ENCODE results near the gene DNAAF1.
"Not testable (repeated sequence)": the region's sequence is repeated elsewhere in the genome, so short reads cannot be mapped to it uniquely, and the experiment has no call there.

Gene DNAAF1

DNA sequence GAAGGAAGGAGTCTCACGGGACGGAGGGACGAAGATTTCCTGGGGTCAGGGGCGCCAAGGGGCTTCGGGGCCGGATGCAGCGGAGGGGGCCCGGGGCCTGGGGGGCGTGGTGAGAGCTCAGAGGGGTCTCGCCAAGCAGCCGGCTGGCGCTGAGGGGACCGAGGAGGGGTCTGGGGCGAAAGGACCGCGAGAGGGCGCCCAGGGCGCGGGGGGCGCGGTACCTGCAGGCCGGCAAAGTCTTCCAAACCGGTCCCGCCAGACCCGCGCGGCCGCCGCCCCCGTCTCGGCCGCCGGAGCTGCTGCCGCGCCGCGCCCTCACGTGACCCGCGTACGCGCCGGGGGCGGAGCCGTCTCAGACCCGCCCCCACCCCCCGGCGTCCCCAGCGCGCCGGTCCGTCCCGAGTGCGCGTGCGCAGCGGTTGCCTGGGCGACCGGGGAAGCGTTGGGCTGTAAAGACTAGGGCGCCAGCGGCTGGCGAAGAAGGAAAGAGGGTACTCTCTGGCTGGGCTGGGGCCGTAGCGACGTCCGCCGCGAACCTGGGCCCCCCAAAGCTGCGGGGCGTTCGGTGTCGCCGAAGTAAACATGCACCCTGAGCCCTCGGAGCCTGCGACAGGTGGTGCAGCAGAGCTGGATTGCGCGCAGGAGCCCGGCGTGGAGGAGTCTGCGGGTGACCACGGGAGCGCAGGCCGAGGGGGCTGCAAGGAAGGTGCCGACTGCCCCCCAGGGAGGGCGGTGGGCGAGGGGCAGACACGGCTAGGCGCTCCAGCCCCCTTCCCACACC is at the start of gene DNAAF1, which contains the start of gene HSDL1:
TSS of gene DNAAF1 (plus strand) at position 450 of the 781 bp plus-strand sequence. CDS start at position 583, 133 bp downstream.
TSS of gene HSDL1 (minus strand) at position 319 of the 781 bp plus-strand sequence. CDS start 13,856 bp downstream, outside the sequence.
- peak; percentile 92 for DNase-seq

DNA sequence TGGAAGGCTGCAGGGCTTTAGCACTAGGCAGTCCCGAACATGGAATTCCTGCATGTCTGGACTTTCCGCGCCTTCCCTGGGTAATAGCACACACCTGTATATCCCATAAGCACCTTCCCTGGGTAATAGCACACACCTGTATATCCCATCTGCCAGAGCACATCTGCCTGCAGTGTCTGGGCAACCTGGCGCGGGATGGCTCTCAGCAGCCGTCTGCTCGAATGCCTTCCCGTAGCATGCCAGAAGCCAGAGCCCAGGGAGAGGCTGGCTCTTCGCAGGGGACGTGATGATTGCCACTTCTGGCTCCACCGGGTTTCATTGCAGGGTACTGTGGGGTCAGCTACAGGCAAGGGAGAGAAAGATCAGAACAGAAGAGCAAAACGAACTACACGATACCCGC is 49.6 kb upstream of the DNAAF1 start:
- DNase-seq, result no peak

DNA sequence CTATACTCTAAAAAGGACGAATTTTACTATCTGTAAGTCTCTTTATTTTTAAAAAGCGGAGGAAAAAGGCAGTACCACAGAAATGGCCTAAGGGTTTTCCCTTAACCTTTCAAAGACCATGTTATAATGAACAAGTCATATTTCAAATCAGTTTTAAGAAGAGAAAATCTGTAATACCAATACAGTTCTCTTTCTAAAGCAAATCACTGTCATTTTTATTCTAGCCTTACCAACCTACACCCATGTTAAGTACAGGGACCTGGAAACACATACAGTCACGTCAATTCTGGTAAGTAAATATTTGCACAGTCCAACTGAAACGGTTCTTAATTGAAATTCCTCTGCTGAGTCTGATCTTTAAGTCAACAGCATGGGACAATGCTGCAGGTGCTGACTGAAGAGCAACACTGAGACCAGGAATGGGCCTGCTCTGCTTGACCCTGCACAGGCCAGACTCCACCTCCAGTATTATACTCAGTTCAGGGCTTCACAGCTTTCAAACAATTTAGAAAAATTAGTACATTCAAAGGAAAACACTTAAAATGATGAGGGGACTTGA is 48.6 kb upstream of the DNAAF1 start:
- no peak for DNase-seq

DNA sequence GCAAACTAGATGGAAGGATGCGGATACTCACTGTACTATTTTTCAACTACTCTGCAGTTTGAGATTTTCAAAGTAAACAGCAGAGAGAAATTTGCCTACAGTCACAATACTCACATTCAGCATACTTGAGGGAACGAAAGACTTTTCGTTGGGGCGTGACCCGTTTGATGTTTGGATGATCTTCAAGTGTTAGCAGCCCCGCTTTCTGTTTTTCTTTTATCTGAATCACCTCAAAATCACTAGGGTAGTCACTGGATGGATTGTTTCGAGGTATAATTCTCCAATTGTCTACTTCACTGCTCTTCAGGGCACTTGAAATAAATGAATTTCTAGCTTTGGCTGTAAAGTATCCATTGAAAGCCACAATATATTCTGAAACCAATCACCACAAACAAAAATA is 46.2 kb upstream of the DNAAF1 start:
- DNase-seq, result no peak

DNA sequence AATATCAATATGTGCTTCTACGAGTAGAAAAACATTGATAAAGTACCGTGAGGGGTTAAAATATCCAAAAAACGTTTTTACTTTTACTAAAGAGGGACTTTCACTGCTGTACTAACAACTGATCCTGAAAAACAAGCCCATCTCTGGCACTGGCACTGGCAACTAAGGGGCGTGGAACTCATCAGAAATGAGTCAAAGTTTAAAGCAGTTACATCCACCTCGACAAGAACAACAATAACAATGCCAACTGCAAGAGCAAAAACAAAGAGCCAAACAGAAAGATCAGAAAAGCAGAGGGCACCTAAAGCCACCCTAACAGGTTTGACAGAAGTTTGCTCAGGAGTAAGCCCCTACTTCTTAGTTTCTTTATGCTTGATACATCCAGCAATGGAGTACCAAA is 41.4 kb upstream of the DNAAF1 start:
- DNase-seq, result no peak

DNA sequence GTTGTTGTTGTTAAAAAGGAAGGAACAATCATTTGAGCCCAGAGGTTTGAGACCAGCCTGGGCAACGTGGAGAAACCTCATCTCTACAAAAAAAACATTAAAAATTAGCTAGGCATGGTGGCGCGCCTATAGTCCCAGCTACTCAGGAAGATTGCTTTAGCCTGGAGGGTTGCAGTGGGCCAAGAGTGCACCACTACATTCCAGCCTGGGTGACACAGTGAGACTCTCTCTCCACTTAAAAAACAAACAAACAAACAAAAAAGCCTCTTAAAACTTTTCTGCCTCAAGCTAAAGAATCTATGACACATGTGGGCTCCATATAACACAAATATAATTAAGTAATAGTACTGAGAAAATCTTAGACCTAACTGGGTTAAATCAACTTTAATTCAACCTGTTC is 40.9 kb upstream of the DNAAF1 start:
- DNase-seq, result no peak

DNA sequence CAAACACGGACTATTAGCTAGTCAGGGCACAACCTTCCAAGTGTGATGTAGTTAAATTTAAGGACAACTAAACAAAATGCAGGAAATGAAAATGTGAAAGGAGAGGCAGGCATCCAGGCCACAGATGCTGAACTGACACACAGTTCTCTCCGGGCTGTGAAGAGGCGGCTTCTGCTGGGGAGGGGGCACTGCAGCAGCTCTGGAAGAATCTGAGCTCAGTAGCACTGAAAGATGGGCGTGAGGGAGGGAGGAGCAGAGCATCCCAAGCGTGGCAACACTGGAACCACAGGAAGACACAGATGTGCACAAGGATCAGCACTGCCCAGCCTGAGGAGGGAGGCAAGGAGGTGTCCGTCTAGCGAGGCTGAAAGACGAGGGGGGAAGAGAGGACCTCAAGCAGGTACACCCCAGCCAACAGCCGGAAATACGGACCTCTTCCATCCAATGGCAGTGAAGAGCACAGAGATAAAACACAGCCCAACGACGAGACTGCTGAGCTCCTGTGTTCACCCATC is 39.8 kb upstream of the DNAAF1 start:
- no peak for DNase-seq

DNA sequence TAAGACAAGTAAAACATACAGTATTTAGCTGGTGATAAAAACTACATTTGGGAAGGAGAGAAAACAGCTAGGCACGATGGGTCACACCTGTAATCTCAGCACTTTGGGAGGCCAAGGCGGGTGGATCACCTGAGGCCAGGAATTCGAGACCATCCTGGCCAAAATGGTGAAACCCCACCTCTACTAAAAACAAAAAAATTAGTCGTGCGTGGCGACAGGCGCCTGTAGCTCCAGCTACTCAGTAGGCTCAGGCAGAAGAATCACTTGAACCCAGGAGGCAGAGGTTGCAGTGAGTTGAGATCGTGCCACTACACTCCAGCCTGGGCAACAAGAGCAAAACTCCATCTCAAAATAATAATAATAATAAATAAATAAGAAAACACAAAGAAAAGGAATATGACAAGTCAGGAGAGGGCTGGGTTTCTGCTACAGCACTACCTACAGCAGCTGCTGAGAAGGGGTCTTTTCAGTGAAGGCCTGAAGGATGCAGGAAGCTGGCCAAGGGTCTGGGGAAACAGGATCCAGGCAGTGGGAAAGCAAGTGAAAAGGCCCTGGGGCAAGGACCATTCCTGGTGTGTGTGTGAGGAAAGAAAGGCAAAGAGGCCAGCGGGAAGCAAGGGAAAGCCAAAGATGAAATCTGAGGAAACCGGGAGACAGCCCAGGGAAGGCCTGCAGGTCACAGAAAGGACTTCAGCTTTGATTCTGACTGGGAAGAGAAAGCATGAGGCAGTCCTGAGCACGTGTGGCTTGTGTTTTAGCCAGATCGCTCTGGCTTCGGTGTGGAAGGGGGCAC is 39.0 kb upstream of the DNAAF1 start:
- DNase-seq, result no peak

DNA sequence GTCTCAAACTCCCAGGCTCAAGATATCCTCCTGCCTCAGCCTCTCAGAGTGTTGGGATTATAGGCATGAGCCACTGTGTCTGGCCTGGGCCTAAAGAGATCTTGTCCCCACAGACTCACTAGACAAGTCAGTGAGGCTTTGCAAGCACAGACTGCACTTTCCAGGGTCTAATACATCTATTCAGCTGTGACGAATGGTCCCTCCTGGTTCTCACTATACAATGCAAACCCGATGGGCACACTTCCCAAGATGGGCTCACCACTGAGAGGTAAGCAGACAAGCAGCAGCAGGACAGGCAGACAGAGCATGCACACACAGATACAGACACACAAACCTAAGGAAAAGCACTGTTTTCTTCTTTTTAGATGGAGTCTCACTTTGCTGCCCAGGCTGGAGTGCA is 37.2 kb upstream of the DNAAF1 start:
- DNase-seq, result no peak

DNA sequence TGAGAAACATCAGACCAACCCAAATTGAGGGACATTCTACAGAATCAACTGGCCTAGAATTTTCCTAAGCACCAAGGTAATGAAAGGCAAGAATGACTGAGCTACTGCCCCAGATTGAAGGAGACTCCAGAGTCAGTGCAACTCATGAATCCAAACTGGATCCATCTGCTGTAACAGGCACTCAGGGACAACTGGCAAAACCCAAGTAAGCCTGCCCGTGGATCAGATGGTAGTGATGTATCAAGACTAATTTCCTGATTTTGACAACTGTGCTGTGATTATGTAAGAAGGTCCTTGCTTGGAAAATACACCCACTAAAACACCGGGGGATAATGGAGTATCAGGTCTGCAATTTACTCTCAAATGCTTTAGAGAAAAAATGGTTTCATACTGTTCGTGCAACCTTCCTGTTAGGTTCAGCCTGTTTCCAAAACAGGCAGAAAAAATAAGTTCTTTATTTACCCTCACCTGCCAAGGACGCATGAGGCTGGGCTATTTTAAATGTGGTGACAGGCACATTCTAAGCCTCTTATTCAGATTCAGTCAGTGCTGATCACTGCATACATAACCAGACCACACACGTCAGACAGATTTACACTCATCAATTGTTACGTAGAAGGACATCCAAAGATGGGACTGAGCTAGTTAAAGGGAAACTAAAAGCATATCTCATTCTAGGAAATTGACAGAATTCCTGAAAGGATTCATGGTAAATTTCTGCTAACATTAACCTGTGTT is 35.3 kb upstream of the DNAAF1 start:
- DNase-seq, result no peak

DNA sequence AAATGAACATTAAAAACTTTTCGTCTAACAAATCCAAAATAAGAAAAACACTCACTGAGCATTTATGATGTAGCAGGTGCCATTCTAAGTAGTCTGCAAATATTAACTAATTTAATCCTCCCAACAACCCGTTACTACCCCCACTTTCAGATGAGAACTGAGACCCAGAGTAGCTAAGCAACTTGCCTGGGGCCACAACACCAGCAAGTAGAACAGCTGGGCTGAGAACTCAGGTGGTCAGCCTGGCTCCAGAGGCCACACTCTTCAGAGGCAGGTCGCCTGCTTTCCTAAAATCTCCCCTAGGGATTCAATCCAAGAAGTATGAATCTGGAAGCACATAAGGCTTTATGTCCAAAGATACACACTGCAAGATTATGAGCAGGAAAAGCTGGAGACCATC is 34.6 kb upstream of the DNAAF1 start:
- DNase-seq, result no peak

DNA sequence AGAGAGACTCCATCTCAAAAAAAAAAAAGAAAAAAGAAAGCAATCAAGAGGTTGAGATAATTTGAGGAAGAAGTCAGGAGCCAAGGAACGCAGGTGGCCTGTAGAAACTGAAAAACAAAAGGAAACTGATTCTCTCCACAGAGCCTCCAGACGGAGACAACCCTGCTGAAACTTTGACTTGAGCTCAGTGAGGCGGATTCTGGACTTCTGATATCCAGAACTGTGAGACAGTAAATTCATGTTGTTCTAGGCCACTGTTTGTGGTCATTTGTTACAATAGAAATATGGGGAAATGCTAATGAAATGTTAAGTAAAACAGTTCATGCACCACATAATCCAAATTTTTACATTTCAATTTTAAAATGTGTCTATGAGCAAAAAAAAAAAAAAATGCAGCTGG is 33.6 kb upstream of the DNAAF1 start:
- no peak for DNase-seq

DNA sequence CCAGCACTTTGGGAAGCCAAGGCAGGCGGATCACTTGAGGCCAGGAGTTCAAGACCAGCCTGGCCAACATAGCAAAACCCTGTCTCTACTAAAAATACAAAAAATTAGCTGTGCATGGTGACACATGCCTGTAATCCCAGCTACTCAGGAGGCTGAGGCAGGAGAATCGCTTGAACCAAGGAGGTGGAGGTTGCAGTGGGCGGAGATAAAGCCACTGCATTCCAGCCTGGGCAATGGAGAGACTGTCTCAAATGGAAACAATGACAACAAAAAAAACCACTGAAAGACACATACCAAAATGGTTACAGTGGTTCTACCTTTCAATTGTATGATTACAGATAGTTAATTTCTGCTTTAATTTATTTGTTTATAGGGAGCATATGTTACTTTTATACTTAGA is 33.2 kb upstream of the DNAAF1 start:
- DNase-seq, result not testable (repeated sequence)

DNA sequence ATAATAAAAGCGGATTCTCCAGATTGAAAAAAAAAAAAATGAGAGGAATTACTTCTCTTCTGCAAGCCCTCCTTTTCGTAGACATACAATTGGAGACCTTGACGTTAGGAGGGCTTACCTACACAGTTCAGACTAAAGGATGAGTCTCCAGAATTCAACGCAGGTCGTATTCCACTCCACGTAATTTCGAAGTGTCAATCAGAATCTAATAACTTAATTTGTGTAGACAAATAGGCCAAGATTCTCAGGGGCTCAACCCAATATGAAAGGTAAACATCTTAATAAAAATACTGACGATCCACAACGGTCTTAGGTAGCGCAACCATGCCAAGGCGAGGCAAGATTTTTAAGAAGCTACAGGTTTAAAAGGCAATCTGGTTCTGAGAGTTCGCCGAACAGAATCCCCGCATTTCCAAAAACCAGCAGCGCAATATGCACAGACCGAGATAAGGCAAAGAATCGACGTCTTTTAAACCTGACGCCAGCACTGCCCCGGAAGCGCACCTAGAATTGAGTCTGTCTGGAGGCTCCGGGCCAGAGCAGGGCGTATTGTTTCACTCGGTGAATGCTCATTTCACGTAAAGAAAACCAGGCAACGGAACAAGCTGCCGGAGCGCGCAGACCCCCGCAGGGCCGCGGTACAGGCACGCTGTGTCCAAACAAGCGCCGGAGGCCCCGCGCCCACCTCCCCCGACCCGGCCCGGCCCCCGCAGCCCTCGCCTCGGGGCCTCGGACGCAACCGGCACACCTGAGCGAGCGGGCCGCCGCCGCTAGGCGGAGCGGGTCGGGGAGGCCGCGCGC is 29.0 kb upstream of the DNAAF1 start:
- DNase-seq, result peak; percentile 88

DNA sequence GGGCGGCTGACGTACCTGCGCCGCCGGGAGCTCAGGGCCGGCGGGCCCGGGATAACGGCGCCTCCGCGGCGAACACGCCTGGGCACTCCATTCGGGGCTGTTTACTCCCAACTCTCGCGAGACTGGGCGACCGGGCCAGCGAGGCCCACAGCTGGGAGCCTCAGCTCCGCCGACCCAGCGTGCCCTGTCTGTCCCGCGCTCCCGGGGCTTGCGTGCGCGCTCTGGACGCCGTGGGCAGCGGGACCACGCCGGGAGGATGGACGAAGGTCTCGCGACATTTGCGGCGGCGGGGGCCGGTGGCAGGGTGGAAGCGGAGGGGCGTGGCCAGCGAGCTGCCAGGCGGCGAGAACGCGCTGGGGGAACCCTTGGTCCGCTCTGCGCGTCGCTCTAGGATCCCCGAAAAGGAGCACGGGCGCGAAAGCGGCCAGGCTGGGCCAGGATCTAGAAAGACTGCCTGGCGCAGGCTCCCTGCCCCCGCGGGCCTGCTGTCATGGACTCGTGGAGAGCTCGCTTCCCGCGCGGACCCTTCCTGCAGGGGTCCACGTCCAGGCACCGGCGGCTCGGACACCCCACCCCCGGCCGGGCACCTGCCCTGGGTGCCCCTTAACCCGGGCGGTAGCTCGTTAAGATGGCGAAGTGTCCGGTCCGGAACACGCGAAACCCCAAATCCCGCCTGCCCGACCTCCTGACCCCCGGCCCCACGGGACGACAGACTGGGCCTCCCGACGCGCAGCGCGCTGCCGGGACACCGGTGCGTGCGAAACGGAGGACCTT is 28.2 kb upstream of the DNAAF1 start, which contains the start of gene MBTPS1:
TSS of gene MBTPS1 (minus strand) at position 223 of the 774 bp plus-strand sequence. CDS start 15,159 bp downstream, outside the sequence.
- peak; percentile 98 for DNase-seq

DNA sequence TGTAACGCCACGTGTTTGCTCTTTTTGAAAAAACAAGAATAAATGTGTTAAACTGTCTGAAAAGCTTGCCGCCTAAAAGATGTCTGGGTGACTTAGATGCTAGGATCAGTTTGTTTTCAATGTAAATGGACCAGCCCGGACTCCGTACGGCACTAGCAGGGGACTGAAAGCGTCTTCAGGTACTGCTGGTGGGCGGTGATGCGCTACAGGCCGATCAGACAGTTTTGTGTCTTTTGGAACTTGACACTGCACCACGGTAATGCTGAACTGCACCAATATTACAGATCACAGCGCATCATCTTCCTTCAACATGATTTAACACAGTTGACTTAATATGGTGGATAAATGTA is 27.6 kb upstream of the DNAAF1 start:
- peak; percentile 60 for DNase-seq

DNA sequence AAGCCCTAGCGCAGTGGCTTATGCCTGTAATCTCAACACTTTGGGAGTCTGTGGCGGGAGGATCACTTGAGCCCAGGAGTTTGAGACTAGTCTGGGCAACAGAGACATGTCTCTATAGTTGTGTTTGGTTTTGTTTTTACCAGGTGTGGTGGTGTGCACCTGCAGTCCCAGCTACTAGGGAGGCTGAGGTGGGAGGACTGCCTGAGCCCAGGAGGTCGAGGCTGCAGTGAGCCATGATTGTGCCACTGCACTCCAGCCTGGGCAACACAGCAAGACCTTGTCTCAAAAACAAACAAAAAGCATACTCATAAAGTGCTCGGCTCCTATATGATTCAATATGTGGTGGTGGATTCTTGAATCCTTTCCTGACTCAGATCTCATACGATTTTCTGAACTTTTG is 26.8 kb upstream of the DNAAF1 start:
- DNase-seq, result not testable (repeated sequence)

DNA sequence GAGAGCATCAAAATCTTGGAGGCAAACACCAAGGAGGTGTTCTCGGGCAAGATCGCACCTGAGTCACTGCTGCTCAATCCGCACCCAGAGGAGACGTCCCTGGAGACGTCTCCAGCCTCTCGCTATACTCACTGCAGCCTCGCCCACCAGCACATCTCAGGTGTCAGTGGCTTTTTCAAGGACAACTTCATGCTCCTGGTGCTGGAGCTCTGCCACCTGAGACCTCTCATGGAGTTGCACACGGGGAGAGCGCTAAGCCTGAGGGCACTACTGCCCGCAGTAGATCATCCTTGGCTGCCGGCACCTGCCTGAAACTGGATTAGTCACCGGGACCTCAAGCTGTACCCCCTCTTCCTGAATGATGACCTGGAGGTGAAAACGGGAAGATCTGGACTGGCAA is 25.7 kb upstream of the DNAAF1 start:
- DNase-seq, result no peak

DNA sequence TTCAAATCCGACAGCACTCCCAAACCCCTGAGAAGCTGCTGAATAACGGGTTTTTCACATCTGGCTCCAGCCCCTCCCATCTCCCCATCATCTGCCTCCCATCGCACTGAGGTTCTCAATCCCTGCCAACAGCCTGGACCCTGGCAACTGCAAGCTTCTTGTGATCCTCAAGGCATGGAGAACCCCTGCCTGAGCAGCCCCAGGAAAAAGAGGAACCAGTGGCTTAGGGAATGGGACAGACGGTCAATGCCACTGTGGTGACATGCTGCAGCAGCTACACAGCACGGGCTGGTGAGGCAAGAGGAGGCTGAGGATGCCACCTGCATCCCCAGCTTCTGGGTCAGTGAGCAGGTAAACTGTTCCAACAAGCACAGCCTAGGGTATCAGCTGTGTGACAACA is 25.1 kb upstream of the DNAAF1 start:
- peak; percentile 8 for DNase-seq

DNA sequence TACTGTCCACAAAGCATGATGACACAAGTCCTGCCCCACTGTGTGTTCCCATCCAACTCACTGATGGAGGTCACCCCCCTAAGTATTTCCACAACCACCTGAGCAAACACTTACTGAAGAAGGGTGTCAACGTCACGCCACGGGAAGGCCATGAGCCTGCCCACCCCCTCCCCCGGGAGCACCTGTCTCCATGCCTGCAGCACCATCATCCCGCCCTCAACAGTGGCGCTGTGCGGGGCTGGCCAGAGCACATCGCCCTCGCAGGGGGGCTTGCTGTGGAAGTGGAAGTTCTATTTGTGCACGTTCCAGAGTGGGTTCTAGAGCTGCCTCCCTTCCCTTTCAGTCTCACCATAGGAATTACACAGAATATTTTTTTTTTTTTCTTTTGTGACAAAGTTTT is 24.1 kb upstream of the DNAAF1 start:
- DNase-seq, result no peak
